Measurements from ENCODE around the gene C11orf91.
"Not testable (repeated sequence)": the region's sequence is repeated elsewhere in the genome, so short reads cannot be mapped to it uniquely, and the experiment has no call there.

The C11orf91 gene, protein sequence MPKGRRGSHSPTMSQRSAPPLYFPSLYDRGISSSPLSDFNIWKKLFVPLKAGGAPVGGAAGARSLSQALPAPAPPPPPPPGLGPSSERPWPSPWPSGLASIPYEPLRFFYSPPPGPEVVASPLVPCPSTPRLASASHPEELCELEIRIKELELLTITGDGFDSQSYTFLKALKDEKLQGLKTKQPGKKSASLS

GRCh38 chr11:33700502-33701271 is at the start of gene C11orf91:
C11orf91 (minus strand) TSS chr11:33700826; CDS start chr11:33700740, 86 bp downstream.
- peak; percentile 74 for DNase-seq

DNA sequence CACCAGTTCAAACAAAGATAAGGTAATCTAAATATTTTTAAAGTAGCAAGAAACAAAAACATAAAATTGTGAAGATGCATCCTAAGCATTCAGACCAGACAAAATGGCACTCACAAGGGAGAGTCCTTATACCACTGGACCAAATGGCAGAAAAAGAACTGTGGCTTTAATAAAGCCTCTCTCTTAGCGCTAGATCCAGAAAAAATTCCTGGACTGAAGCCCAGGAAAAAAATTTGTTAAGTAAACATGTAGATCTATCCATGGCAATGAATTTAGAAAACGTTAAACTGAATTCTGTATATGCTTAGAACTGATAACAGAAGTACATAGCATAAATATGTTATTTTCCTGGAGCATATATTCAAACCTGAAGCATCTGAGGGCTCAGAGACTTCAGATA is 47.4 kb upstream of the C11orf91 start:
- no peak for DNase-seq

DNA sequence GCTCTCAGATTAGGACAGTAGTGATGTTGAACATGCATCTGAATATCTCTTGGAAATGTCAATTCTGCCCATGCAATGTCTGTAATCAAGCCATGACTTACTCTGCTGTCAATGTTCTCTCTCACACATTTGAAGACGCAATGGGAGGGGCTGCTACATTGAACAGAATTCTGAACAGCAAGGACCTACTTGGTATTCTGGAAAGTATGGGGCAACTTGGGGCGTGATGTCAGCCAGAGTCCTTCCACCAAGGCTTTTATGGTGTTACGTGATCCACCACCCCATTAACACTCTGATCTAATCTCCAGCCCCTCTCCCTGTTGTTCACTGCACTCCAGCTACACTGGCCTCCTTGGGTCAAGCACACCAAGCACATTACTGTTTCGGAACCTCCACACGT is 42.7 kb upstream of the C11orf91 start:
- no peak for DNase-seq

DNA sequence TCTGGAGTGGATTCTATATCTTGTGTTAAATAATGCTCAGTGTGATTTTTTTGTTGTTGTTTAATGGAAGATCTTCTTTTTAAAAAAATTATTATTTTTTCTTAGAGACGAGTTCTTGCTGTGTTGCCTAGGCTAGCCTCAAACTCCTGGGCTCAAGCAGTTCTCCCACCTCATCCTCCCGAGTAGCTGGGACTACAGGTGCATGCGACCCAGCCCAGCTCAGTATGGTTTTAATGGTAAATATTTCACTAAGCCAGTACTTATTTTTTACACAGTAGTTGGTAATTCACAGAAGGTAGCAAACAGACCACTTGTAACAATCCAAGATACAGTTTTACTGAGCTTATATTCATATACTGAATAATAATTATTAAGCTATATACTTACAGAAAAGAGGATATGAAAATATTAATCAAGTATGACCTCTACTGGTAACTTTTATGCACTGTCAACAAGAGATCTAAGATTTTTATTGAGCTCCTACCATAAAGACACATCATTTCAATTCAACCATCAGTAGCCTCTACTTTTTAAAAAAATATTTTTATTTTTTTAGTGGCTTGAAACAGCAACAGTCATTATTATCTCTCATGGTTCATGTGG is 41.7 kb upstream of the C11orf91 start:
- peak; percentile 10 for DNase-seq

DNA sequence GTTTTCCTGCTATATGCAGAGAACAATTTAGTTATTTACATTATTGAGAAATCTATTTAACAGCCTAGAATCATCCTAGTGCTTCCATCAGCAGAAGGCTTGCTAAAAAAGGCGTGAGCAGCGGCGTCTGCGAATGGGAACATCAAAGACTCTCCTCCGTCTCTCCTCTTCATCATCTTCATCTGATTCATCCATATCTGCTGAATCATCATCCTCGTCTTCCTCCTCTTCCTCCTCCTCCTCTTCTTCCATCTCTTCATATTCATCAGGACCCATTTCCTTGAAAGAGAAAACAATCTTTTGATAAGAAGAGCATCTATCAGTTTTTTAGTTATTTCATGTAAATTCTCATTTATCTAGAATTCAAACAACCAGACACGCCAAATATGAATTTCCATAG is 41.2 kb upstream of the C11orf91 start:
- DNase-seq = no peak

DNA sequence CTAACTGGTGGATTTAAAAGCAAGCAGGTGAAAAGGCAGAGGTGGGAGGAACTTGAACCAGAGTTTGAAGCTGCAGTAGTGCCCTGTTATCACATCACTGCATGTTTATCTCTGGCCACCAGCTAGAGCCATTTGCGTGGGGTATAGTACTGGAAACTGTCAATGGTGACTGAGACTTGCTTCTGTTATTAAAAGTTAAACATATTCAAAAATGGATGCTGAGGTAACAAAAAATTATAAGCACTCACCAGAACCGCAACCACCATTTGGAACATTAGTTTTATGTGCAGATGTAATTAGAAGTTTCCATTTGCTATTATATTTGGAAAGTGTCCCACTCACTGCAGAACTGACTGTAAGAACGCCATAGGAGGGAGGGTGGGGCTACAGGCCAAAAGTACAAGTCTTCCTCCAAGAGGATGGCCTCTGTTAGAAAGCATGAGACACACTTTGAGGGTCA is 36.8 kb upstream of the C11orf91 start:
- DNase-seq = no peak

DNA sequence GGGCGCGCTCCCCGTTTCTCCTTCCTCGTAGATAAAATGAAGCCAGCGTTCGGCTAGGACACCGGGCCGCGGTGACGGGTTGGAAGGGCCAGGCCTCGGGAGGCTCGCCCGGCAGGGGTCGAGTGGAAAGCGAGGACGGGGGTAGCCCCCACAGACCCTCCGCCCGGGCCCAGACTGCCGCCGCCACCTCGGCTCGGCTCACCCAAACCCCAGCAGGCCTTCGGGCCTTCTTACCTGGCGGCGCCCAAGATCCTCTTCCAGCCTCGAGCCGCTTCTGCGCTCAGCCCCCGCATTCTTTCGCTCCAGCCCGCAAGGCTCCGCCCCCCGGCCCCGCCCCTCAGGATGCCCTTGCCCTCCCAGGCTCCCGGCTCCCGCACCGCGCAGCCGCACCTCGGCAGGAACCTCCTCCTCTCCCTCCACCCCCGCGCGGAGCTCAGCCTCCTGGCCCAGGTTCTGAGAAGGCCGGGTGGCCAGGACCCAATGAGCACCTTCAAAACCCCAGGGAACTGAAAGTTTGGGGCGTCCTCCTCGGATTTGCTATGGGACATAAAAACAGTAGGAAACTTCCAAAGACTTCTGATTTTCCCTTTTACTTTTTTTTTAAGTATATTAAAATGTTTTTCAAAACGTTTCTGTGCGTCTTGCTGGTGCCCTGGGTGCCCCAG is 35.7 kb upstream of the C11orf91 start, which contains the start of gene CD59:
TSS of gene CD59 (minus strand) at position 276 of the 665 bp plus-strand sequence. CDS start 13,978 bp downstream, outside the sequence.
- DNase-seq = peak; percentile 75

DNA sequence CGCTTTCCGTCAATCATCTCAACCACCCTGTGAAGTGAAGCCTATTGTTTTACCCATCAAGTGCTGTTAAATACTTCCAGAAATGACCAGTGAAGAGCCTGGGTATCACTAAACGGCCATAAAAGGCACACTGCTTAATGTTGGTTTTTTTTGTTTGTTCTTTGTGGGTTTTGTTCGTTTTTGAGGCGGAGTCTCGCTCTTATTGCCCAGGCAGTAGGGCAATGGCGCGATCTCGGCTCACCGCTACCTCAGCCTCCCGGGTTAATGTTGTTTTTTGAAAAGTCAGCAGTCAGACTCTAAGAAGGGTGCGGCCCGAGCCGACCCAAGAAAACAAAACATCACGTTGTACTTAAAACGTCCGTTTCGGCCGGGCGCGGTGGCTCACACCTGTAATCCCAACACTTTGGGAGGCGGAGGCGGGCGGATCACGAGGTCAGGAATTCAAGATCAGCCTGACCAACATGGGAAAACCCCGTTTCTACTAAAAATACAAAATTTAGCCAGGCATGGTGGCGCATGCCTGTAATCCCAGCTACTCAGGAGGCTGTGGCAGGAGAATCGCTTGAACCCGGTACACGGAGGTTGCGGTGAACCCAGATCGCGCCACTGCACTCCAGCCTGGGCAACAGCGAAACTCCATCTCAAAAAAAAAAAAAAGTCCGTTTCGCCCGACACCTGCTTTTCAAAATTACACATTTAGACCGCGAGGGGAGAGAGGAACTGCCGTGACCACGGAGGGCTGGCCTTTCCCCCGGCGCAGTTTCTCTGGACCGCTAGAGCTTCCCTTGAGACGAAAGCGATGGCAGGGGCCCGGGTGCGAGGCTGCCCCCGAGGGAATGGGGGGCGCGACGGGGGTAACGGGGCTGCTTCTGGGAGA is 34.9 kb upstream of the C11orf91 start:
- no peak for DNase-seq

- DNase-seq = no peak
Measured at GRCh38 chr11:33734441-33735270, 34.0 kb upstream of the C11orf91 start.

DNA sequence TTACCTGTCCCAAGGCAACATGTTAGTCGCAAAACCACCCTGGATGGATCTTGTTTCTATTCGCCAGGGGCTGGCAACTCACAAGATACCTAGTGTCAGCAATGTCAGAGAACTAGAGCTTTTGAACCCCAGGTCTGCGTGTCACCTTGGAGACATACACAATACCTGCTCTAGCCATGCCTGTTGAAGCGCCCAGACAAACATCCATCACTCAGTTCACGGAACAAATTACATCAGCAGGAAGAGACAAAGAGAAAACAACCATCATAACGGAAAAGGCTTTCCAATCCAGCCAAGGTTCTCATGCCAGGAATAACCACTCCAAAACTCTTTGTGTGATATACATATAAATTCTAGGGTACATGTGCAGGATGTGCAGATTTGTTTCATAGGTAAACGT is 33.4 kb upstream of the C11orf91 start:
- no peak for DNase-seq

GRCh38 chr11:33731723-33732531 is 31.3 kb upstream of the C11orf91 start:
- DNase-seq = no peak

DNA sequence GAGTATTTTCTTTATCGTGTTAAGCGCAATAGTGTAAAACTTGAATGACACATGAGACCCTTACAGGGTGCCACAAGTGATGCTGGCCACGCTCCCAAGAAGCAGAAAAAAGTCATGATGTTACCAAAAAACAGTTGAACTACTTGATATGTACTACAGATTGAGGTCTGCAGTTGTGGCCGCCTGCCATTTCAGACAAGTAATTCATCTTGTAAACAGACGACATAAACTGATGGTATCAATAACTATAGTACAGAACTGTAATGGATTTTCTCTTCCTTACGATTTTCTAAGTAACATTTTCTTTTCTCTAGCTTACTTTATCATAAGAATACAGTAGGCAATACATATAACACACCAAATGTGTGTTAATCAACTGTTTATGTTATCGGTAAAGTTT is 30.1 kb upstream of the C11orf91 start:
- no peak for DNase-seq

- DNase-seq = not testable (repeated sequence)
Measured at GRCh38 chr11:33729072-33729664, 28.5 kb upstream of the C11orf91 start.

DNA sequence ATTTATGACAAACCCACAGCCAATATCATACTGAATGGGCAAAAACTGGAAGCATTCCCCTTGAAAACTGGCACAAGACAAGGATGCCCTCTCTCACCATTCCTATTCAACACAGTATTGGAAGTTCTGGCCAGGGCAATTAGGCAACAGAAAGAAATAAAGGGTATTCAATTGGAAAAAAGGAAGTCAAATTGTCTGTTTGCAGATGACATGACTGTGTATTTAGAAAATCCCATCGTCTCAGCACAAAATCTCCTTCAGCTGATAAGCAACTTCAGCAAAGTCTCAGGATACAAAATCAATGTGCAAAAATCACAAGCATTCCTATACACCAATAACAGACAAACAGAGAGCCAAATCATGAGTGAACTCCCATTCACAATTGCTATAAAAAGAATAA is 26.9 kb upstream of the C11orf91 start:
- DNase-seq = not testable (repeated sequence)

GRCh38 chr11:33725496-33725895 is 24.9 kb upstream of the C11orf91 start:
- DNase-seq = no peak

GRCh38 chr11:33724644-33725035 is 24.0 kb upstream of the C11orf91 start:
- DNase-seq = no peak

GRCh38 chr11:33723238-33723881 is 22.7 kb upstream of the C11orf91 start:
- no peak for DNase-seq

DNA sequence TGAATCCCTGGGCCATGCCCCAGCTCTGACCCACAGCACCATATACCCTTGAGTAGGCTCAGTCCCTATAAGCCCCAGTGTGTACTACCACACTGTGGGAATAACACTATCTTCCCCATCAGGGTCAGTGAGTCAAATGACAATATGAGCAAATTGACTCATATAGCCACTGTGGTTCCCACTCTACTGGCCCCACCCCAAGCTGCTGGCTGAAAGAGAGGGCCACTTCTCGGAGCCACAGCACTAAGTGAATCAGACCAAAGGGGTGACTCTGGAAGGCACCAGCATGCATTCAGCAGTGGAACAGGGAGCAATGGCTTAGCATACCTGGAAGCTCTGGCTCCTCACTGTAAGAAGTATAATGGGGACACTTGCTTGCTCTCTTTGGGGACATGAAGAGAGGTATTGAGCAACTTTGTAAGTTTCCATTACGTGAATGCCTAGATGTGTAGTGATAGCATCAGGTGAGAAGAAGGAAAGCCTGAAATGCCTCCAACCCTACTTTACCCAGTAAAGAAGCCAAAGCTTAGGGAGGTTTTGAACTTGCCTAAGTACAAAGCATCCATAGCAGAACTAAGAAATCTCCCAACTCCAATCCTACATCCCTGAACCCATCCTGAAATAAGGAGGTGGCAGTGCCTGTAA is 22.1 kb upstream of the C11orf91 start:
- DNase-seq = no peak

DNA sequence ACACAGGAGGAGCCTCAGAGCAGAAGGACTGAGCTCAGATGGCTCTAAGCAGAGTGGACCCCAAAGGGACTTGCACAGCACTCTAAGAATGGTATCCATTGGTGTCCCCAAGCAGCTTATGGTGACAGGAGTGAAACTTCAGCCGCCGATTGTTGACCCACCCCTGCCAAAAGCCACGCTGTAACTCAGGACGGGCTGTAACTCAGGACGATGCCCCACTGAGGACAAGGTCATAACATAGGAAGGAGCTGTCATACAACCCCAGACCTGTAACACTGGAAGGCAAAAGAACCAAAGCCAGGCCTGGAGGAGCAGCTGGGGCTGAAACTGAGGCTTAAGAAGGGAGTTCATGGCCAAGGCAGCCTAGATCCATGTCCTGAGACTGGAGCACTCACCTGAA is 21.4 kb upstream of the C11orf91 start:
- no peak for DNase-seq

Data from NCI-H510A treated with DMSO at 0.1 percent for 48 hours (cell line).